Measurements from ENCODE around the gene NRIP1. TPM values are rescaled to one million over a fixed set of nuclear protein-coding genes. Genes with fewer than 3 reads are reported as not detected.

Gene NRIP1
- total and polyA plus RNA-seq, 10 of the 15 experiments (the other 5 are each of a cell fraction or from before 2014, with no cell fraction given): 2.9 to 26.1 (median 9.3) TPM

GRCh38 chr21:15063814-15064575 is 805 bp downstream of the NRIP1 start:
- RAD21 ChIA-PET (ENCODE audit: unreplicated experiment): interaction anchor here (1.1 to 1.7 kb wide), 2 partner anchors 139 to 187 kb away, joined by 3 to 5 read pairs; no protein-coding TSS in a partner anchor
- DNase-seq (ENCODE audit: low read depth, low spot score) (no peak), FAIRE-seq (no peak), ATAC-seq (peak; percentile 6)
- H3K9me3 ChIP-seq (replicated peaks; ENCODE audit: control insufficient read depth, insufficient read depth, low read length): no peaks in the 10 kb centered on the region
- no peaks in the 10 kb centered on the region for H3K36me3 ChIP-seq (ENCODE audit: control insufficient read depth in 2 of 2, insufficient read depth in 2 of 2, low read length in 1 of 2)
- POLR2A ChIA-PET: no interaction called here
- no peaks in the 10 kb centered on the region for H4K20me1 ChIP-seq (ENCODE audit: control insufficient read depth, insufficient read depth)
- H3K27ac ChIP-seq (ENCODE audit: control insufficient read depth, insufficient read depth): peak overlapping the region; percentile 63
- SMC1A ChIA-PET (ENCODE audit: uncharacterized antibody, unreplicated experiment): interaction anchor here (1.3 kb wide), 1 partner anchor 12 kb away, joined by 5 read pairs; no protein-coding TSS in a partner anchor
- 6% methylated on average over 32 of the region's 58 CpGs for WGBS (ENCODE audit: insufficient coverage, insufficient replicate concordance, low lambda C conversion rate, missing lambda C conversion rate)
- intact Hi-C loops (cut with micrococcal nuclease; ENCODE audit: unreplicated experiment) (loop anchor here (1.0 to 10.0 kb wide), 5 partner anchors 195 to 671 kb away; partner anchors contain the start of gene SAMSN1), in situ Hi-C loops (cut with MboI) (loop anchor here (10.0 kb wide), 1 partner anchor 421 kb away; no protein-coding TSS in a partner anchor)
- peak overlapping the region; percentile 83 for H3K4me3 ChIP-seq
- H3K79me2 ChIP-seq (ENCODE audit: control insufficient read depth, insufficient read depth, low read length): peaks cover 56% of the 10 kb centered on the region
- peaks cover 0 to 5% of the 10 kb centered on the region in 2 experiments; a peak in 1 of 4 replicates for H3K27me3 ChIP-seq (replicated peaks in 1 of 2; ENCODE audit: control insufficient read depth in 2 of 2, insufficient read depth in 2 of 2, low read length in 1 of 2)
- peak overlapping the region; percentile 88 for H3K9ac ChIP-seq (ENCODE audit: control insufficient read depth, insufficient read depth, low read length)
- H2AFZ ChIP-seq (ENCODE audit: control insufficient read depth, low read depth, low read length): peak overlapping the region; percentile 19
- CTCF ChIA-PET: no interaction called here
- H3K4me2 ChIP-seq (ENCODE audit: control insufficient read depth, insufficient read depth): peak overlapping the region; percentile 89
- BruUV-seq (replicated peaks): no TSS peak
- no peaks in the 10 kb centered on the region for H3K4me1 ChIP-seq (ENCODE audit: control insufficient read depth, insufficient read depth, low read length)
- TF ChIP-seq ZNF24 (IDR thresholded peaks at IDR 0.05) (no peak), E2F8 (IDR thresholded peaks at IDR 0.05; ENCODE audit: low read depth, partially characterized antibody) (no peak), SP1 (IDR thresholded peaks at IDR 0.05; ENCODE audit: low read depth, low read length) (no peak), ATF3 (IDR thresholded peaks at IDR 0.05; ENCODE audit: borderline replicate concordance, extremely low read depth, low read depth, low read length) (no peak), MYB (IDR thresholded peaks at IDR 0.05; ENCODE audit: borderline replicate concordance, low read depth, low read length) (no peak), E4F1 (IDR thresholded peaks at IDR 0.05; ENCODE audit: borderline replicate concordance, partially characterized antibody) (no peak), NFYA (IDR thresholded peaks at IDR 0.05; ENCODE audit: borderline replicate concordance, low read depth, low read length) (no peak), NFYB (IDR thresholded peaks at IDR 0.05; ENCODE audit: insufficient read depth, low read depth, low read length) (no peak), CBX5 (IDR thresholded peaks at IDR 0.05; ENCODE audit: low read depth) (no peak), JUNB (IDR thresholded peaks at IDR 0.05) (no peak), SREBF2 (IDR thresholded peaks at IDR 0.05; ENCODE audit: low read length) (no peak), MTA2 (IDR thresholded peaks at IDR 0.05; ENCODE audit: low read depth) (no peak), GATAD2B (conservative IDR thresholded peaks at IDR 0.05; ENCODE audit: low read depth) (peak; percentile 60; the same call in 1 of the 2 replicates), DPF2 (IDR thresholded peaks at IDR 0.05) (0 out of 2 replicates have a peak, but pooled peaks have one; percentile 55)

All from GM12878 (cell line).